Ecto neural progenitor cell (in vitro differentiated cells): Measurements from ENCODE around the gene NDUFS6.
A peak's percentile ranks its signal among the peaks of the same experiment; 100 is the strongest.
"Not testable (repeated sequence)": the region's sequence is repeated elsewhere in the genome, so short reads cannot be mapped to it uniquely, and the experiment has no call there.

Experiments
- DNase-seq: peaks from one replicate; pipeline ENCODE4 v3.0.0-alpha.2; 2018; ENCODE audit warnings: low spot score

The NDUFS6 gene

GRCh38 chr5:1833264-1834021, 32.2 kb downstream of the NDUFS6 start:
- no peak for DNase-seq

- DNase-seq = no peak
Observed at GRCh38 chr5:1834022-1834551, 32.9 kb downstream of the NDUFS6 start.

- no peak for DNase-seq
Observed at GRCh38 chr5:1834721-1835429, 33.7 kb downstream of the NDUFS6 start.

GRCh38 chr5:1835431-1835830, 34.2 kb downstream of the NDUFS6 start:
- DNase-seq = no peak

- DNase-seq = no peak
Observed at GRCh38 chr5:1836176-1836890, 35.1 kb downstream of the NDUFS6 start.

GRCh38 chr5:1836891-1837880, 36.0 kb downstream of the NDUFS6 start:
- DNase-seq = no peak

GRCh38 chr5:1838013-1838412, 36.8 kb downstream of the NDUFS6 start:
- DNase-seq = no peak

- no peak for DNase-seq
Observed at GRCh38 chr5:1840071-1840547, 38.9 kb downstream of the NDUFS6 start.

- peak; percentile 81 for DNase-seq
Observed at GRCh38 chr5:1840741-1841521, 39.7 kb downstream of the NDUFS6 start.

- no peak for DNase-seq
Observed at GRCh38 chr5:1842004-1842819, 41.0 kb downstream of the NDUFS6 start.

- DNase-seq = not testable (repeated sequence)
Observed at GRCh38 chr5:1843761-1844160, 42.6 kb downstream of the NDUFS6 start.

GRCh38 chr5:1844708-1845436, 43.7 kb downstream of the NDUFS6 start:
- DNase-seq = no peak

GRCh38 chr5:1845696-1846095, 44.5 kb downstream of the NDUFS6 start:
- DNase-seq = no peak

GRCh38 chr5:1846583-1846982, 45.4 kb downstream of the NDUFS6 start:
- no peak for DNase-seq

- DNase-seq = no peak
Observed at GRCh38 chr5:1847056-1847455, 45.8 kb downstream of the NDUFS6 start.

GRCh38 chr5:1847611-1848010, 46.4 kb downstream of the NDUFS6 start:
- DNase-seq = no peak

GRCh38 chr5:1850324-1851154, 49.3 kb downstream of the NDUFS6 start:
- DNase-seq = no peak
